Stimulated activated CD8-positive, alpha-beta memory T cell treated with anti-CD3 and anti-CD28 coated beads, Interleukin-7, amount 100 ng/mL, for 24 hours (primary cell): ENCODE data around the gene DOCK1.
"Not testable (repeated sequence)": the region's sequence is repeated elsewhere in the genome, so short reads cannot be mapped to it uniquely, and the experiment has no call there.

Experiments used
- DNase-seq: peaks from one replicate; pipeline ENCODE4 v3.0.0-alpha.2; 2020; ENCODE audit warnings: low read depth

Gene DOCK1

GRCh38 chr10:126903656-126904360 lies 1.4 kb upstream of the DOCK1 start:
- DNase-seq, result no peak

- DNase-seq, result no peak
Measured at GRCh38 chr10:126904516-126904817, 761 bp upstream of the DOCK1 start.

- DNase-seq, result no peak
Measured at GRCh38 chr10:126905776-126906703, 812 bp downstream of the DOCK1 start.

GRCh38 chr10:126906704-126907422 lies 1.6 kb downstream of the DOCK1 start:
- no peak for DNase-seq

- no peak for DNase-seq
Measured at GRCh38 chr10:126907423-126907970, 2.3 kb downstream of the DOCK1 start.

- DNase-seq, result no peak
Measured at GRCh38 chr10:126908225-126908624, 3.0 kb downstream of the DOCK1 start.

GRCh38 chr10:126908729-126909128 lies 3.5 kb downstream of the DOCK1 start:
- no peak for DNase-seq

- no peak for DNase-seq
Measured at GRCh38 chr10:126909147-126909546, 3.9 kb downstream of the DOCK1 start.

- no peak for DNase-seq
Measured at GRCh38 chr10:126910196-126910595, 5.0 kb downstream of the DOCK1 start.

GRCh38 chr10:126910798-126911197 lies 5.6 kb downstream of the DOCK1 start:
- no peak for DNase-seq

GRCh38 chr10:126911301-126911700 lies 6.1 kb downstream of the DOCK1 start:
- no peak for DNase-seq

GRCh38 chr10:126913316-126913715 lies 8.1 kb downstream of the DOCK1 start:
- DNase-seq, result no peak

GRCh38 chr10:126914561-126914960 lies 9.3 kb downstream of the DOCK1 start:
- DNase-seq, result no peak

- not testable (repeated sequence) for DNase-seq
Measured at GRCh38 chr10:126916952-126917351, 11.7 kb downstream of the DOCK1 start.

- DNase-seq, result no peak
Measured at GRCh38 chr10:126917375-126917774, 12.1 kb downstream of the DOCK1 start.

- DNase-seq, result no peak
Measured at GRCh38 chr10:126917975-126918908, 13.0 kb downstream of the DOCK1 start.

GRCh38 chr10:126919426-126919825 lies 14.2 kb downstream of the DOCK1 start:
- DNase-seq, result no peak

GRCh38 chr10:126921162-126921561 lies 15.9 kb downstream of the DOCK1 start:
- no peak for DNase-seq

- no peak for DNase-seq
Measured at GRCh38 chr10:126921974-126922525, 16.8 kb downstream of the DOCK1 start.

- no peak for DNase-seq
Measured at GRCh38 chr10:126924180-126924914, 19.1 kb downstream of the DOCK1 start.
